ENCODE results near the gene MS4A10. TPM values are rescaled to one million over a fixed set of nuclear protein-coding genes. Genes with fewer than 3 reads are reported as not detected.

MS4A10 gene
- total and polyA plus RNA-seq, 10 of the 15 experiments (the other 5 are each of a cell fraction or from before 2014, with no cell fraction given), result not detected

- ChIA-PET POLR2A (no interaction called here), CTCF (no interaction called here), SMC1A (ENCODE audit: uncharacterized antibody, unreplicated experiment) (no interaction called here), RAD21 (ENCODE audit: unreplicated experiment) (no interaction called here)
- 43% methylated on average over 7 of the region's 7 CpGs for WGBS (ENCODE audit: insufficient coverage, insufficient replicate concordance, low lambda C conversion rate, missing lambda C conversion rate)
- Histone ChIP-seq H3K4me3 (no peak overlapping the region), H3K27ac (ENCODE audit: control insufficient read depth, insufficient read depth) (no peak overlapping the region), H3K36me3 (ENCODE audit: control insufficient read depth in 2 of 2, insufficient read depth in 2 of 2, low read length in 1 of 2) (no peaks in the 10 kb centered on the region), H3K9me3 (replicated peaks; ENCODE audit: control insufficient read depth, insufficient read depth, low read length) (no peaks in the 10 kb centered on the region; the same call in 2 of the 3 replicates), H3K4me1 (ENCODE audit: control insufficient read depth, insufficient read depth, low read length) (no peaks in the 10 kb centered on the region), H4K20me1 (ENCODE audit: control insufficient read depth, insufficient read depth) (no peaks in the 10 kb centered on the region), H3K27me3 (replicated peaks in 1 of 2; ENCODE audit: control insufficient read depth in 2 of 2, insufficient read depth in 2 of 2, low read length in 1 of 2) (no peaks in the 10 kb centered on the region; a peak in 1 of 4 replicates), H3K9ac (ENCODE audit: control insufficient read depth, insufficient read depth, low read length) (no peak overlapping the region), H3K79me2 (ENCODE audit: control insufficient read depth, insufficient read depth, low read length) (no peaks in the 10 kb centered on the region), H3K4me2 (ENCODE audit: control insufficient read depth, insufficient read depth) (no peak overlapping the region), H2AFZ (ENCODE audit: control insufficient read depth, low read depth, low read length) (no peak overlapping the region)
- DNase-seq (ENCODE audit: low read depth, low spot score), result no peak
- in situ Hi-C loops (cut with MboI) (no loop called here), intact Hi-C loops (cut with micrococcal nuclease; ENCODE audit: unreplicated experiment) (no loop called here)
- FAIRE-seq, result no peak
- ATAC-seq, result no peak
- BruUV-seq (replicated peaks), result no TSS peak
- no peak for TF ChIP-seq USF1 (IDR thresholded peaks at IDR 0.05; ENCODE audit: borderline replicate concordance, extremely low read length, insufficient read depth, low read depth, low read length)
- no peak for TF ChIP-seq BHLHE40 (IDR thresholded peaks at IDR 0.05; ENCODE audit: borderline replicate concordance in 1 of 2, low read depth in 2 of 2, low read length in 1 of 2)
- no peak for TF ChIP-seq RELA (IDR thresholded peaks at IDR 0.05; ENCODE audit: borderline replicate concordance, partially characterized antibody)
- no peak for TF ChIP-seq ZZZ3 (IDR thresholded peaks at IDR 0.05; ENCODE audit: control insufficient read depth, insufficient read length, low read depth)
- no peak for TF ChIP-seq SREBF1 (IDR thresholded peaks at IDR 0.05; ENCODE audit: low read length)
- TF ChIP-seq NR2C2 (IDR thresholded peaks at IDR 0.05; ENCODE audit: borderline replicate concordance, control insufficient read depth, insufficient read length, low read depth), result no peak
- TF ChIP-seq ZBTB11 (CRISPR knock-in tag; IDR thresholded peaks at IDR 0.05), result no peak
- TF ChIP-seq TCF7 (IDR thresholded peaks at IDR 0.05; ENCODE audit: borderline replicate concordance), result no peak
- TF ChIP-seq IRF3 (IDR thresholded peaks at IDR 0.05), result no peak
- TF ChIP-seq SIN3A (IDR thresholded peaks at IDR 0.05; ENCODE audit: low read depth, low read length), result no peak
- TF ChIP-seq IKZF2 (IDR thresholded peaks at IDR 0.05), result no peak
- TF ChIP-seq NFIC (IDR thresholded peaks at IDR 0.05; ENCODE audit: low read depth, low read length), result no peak
- TF ChIP-seq USF2 (IDR thresholded peaks at IDR 0.05; ENCODE audit: borderline replicate concordance, low read depth, low read length), result no peak
Measured at GRCh38 chr11:60788401-60789125, 3.4 kb downstream of the MS4A10 start.
